Embryonic facial prominence (tissue), 1 donor: ENCODE results near the gene ANGPTL2.

Source experiments
- DNase-seq: peaks from one replicate; pipeline ENCODE4 v3.0.0-alpha.2; 2016; ENCODE audit errors: extremely low spot score

The ANGPTL2 gene

DNA sequence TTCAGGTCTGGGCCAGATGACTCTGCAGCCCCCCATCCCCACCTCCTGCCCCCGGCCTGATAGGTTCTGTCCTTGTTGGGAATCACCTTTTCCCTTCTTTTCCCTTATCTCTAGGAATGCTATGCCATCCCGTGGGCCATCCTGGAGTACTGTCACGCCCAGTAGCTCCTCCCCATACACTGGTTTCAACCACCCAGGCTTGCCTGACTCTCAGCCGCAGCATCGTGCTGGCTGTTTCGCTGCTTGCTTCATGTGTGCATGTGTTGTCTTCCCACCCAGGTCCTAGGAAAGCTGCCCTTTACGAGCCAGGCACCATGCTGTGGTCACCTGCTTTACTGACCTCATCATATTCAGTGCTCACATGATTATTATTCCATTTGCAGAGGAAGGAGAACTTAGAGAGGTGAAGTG, 71.8 kb downstream of the ANGPTL2 start:
- no peak for DNase-seq

GRCh38 chr9:127050152-127050551, 72.3 kb downstream of the ANGPTL2 start:
- no peak for DNase-seq

DNA sequence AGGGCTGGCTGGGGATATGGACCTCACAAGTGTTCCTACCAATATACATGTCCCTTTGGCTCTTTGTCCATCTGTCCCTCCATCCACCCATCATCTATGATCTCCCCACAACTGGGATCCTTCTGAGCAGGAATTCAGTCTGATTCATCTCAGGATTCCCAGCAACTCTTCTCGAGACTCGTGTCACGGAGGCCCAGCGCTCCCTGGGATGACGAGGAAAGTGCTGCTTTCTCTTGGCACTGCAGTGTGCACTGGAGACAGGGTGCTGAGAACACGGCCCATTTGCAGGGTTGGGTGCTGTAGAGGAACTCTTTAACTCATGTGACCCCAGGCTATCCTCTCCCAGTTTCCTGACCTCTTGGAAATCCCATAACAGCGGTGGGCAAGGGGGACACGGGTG, 72.9 kb downstream of the ANGPTL2 start:
- DNase-seq = no peak

DNA sequence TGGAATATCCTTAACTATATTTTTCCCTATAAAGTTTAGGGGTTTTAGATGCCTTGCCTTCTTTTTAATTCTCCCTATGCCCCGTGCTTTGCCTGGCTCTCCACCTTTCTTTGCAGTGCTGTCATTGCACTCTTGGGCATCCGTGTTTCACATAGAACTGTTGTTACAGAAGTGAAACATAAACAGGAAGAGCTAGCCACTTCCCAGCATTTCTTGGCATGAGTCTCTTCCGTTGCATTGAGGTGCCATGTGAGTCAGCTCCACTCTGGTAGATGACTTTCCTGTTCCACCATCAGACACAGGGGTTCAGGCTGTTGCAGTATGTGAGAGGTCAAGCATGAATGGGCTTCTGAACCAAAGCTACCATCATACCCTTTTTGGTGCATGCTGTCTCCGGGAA, 73.4 kb downstream of the ANGPTL2 start:
- no peak for DNase-seq

DNA sequence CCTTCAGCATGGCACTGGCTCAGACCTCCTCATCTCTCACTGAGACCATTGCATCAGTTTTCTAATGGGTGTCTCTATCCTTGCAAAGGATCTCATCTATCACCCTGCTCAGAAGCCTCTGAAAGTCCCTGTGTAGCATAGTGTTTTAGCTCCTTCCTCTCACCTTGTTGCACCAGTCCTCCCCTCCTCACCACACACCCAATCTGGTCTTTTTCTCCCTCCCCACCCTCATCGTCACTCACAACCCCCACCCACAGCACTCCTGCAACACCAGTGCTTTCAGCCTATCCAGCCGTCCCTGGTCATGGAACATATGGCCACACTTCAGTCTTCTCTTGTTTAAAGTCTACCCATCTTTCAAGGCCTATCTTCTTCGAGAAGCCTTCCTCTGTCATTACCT, 74.5 kb downstream of the ANGPTL2 start:
- DNase-seq = no peak

DNA sequence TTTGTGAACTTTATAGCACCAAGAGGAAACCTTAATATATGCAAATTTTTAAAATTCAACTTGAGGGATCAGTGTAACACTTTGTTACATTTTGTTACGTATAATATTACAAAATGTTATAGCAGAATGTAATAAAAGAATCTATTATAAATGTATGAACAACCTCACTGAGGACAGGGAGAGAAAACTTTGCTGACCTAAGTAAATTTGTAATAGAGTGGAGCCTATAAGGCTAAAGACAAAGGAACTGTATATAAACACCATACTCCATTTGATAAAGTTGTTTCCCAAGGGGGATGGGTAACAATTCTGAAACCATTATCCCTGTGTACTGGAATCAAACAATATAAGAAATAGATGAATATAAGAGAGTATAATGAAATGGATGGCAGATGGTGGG, 77.3 kb downstream of the ANGPTL2 start:
- no peak for DNase-seq

- DNase-seq = no peak
Measured at GRCh38 chr9:127039492-127039891, 82.9 kb downstream of the ANGPTL2 start.

- DNase-seq = no peak
Measured at GRCh38 chr9:127038531-127038930, 83.9 kb downstream of the ANGPTL2 start.
